HG03175 (cell line): ENCODE data around the gene PLEKHA7.

ENCODE experiments used
- ATAC-seq: cut with Tn5 transposase; IDR thresholded peaks from one replicate; pipeline ENCODE4 v1.9.1; 2021; ENCODE audit warnings: mild to moderate bottlenecking, moderate library complexity; ENCODE audit not compliant: unreplicated experiment

The PLEKHA7 gene

GRCh38 chr11:16816358-16817270 lies 197.6 kb downstream of the PLEKHA7 start:
- ATAC-seq, result no peak

DNA sequence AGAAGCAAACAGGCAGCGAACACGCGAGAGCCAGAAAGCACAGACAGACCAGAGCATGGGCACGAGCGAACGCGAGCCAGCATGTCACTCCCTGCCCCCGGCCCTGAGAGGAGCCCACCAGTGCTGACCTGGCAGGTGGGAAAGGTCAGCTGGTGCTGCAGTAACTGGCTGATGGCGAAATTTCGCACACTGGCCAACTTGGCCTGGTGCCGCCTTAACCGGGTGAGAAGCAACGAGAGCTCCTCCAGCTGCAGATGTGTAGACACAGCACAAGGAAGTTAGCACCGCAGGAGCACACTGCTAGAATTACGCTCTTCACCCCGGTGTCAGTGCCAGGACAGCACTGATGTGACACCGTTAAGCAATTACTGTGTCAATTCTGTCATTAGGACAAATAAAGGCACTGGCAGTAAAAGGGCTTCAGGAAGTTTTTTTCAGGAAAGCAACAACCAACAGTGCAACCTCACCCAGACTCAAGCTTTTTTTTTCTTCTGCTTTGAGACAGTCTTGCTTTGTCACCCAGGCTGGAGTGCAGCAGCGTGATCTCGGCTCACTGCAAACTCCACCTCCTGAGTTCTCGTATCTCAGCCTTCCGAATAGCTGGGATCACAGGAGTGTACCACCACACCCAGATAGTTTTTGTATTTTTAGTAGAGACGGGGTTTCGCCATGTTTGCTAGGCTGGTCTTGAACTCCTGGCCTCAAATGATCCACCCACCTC lies 199.0 kb downstream of the PLEKHA7 start:
- no peak for ATAC-seq

GRCh38 chr11:16814410-16815046 lies 199.7 kb downstream of the PLEKHA7 start:
- no peak for ATAC-seq

GRCh38 chr11:16813126-16813525 lies 201.1 kb downstream of the PLEKHA7 start:
- ATAC-seq, result no peak

GRCh38 chr11:16812274-16812673 lies 201.9 kb downstream of the PLEKHA7 start:
- no peak for ATAC-seq

DNA sequence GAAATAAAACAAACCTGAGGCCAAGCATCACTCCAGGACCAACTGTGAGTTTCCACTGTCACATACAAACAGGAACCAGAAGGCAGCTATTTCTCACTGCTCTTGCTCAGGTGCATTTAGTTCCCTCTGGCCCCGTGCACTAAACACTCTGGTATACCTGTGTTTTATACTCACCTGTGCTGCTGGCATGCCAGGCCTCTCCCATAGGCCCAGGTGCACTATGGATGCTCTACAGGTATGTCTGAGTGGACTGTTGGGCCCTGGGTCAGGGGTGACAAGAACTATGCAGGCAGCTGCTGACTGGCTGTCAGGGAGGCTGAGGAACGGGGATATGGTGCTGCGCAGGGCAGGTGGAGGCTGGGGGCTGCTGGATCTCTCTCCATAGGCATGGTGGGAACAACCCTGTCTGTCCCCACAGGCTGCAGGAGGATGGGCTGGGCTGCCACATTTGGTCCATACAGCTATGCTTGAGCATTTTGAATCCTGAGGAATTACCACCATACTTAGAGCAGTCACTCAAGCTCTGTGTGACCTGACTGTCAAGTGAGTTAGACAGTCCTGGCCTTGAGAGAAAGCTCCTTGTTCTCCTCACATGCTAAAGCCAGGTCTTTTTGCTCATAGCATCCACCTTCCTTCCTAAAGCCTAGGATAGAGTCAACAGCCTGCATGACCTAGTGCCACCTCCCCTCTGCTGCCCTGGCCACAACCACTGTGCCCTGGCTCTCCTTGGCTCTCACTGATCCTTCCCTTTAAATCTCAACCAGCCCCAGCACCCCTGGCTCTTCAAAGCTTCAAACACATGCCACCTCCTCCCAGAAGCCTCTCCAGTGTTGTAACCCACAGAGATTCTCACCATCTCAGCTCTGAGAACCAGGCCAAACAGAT lies 202.8 kb downstream of the PLEKHA7 start:
- no peak for ATAC-seq

DNA sequence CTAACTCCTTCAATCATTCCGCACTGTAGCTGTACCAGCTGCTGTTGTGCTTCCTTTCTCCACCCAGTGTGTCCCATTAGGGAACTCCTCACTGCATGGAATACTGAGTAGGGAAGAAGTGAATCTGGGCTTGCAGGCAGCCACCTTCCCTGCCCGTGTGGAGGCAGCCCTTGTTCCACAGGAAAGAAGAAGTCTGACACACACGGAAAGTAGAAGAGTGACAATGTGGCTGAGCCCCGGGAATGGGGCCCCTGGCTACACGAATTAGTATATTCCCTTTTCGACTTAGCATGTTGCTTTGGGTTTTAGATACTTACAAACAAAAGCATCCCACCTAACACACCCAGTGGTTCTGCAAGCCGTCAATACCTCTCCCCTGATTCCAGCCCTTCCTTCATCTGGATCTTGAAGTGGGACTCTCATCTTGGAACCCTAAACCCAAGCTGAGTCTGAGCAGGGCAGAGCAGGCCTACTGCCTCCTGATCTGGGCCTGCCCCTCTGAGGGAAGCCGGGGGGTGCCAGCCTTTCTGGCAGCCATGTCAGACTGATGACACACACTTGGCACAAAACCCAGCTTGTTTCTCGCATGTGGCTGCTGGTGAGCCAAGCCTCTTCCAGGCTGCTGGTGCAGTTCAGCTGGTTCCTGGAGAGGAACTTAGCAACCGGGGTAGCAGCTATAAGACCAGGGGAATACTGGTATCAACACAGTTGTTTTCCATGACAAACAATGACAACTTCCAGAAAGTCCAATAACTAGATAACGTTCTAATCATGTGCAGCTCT lies 204.1 kb downstream of the PLEKHA7 start:
- ATAC-seq, result no peak

DNA sequence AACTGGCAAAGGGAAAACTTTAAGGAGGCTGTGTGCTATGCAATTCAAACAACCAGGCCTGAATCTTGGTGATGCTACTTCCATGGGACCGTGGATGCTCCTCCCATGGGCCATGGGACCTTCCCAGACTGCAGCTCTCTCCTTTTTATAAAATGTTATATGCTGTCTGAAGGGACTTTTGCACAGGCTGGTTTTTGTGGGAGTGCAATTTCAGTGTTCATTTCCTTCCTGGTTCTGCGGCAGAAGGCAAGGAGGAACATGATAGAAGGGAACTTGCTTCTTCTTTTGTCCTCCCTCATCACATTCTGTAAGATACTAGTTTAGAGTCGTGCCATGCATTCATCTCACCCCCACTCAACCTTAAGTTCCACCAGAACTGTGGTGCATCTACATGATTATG lies 206.9 kb downstream of the PLEKHA7 start:
- no peak for ATAC-seq

DNA sequence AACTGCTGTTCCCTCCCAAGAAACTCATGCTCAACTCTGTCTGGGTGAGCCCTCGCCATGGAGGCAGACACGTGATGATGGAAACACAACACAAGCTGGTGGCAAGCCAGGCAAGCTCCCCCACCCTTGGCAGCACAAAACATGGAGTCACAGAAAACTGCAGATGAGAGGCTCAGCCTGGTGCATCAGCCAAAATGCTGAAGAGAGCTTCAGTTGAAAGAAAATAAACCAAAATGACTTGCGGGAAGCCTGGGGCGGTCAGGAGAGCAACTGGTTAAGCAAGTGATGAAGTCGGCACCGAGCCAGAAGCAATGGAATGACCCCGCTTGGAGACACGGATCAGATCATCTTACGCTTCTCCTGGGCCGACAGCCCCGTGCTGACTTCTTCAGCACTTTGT lies 207.4 kb downstream of the PLEKHA7 start:
- ATAC-seq, result no peak

- no peak for ATAC-seq
Observed at GRCh38 chr11:16805938-16806337, 208.3 kb downstream of the PLEKHA7 start.

DNA sequence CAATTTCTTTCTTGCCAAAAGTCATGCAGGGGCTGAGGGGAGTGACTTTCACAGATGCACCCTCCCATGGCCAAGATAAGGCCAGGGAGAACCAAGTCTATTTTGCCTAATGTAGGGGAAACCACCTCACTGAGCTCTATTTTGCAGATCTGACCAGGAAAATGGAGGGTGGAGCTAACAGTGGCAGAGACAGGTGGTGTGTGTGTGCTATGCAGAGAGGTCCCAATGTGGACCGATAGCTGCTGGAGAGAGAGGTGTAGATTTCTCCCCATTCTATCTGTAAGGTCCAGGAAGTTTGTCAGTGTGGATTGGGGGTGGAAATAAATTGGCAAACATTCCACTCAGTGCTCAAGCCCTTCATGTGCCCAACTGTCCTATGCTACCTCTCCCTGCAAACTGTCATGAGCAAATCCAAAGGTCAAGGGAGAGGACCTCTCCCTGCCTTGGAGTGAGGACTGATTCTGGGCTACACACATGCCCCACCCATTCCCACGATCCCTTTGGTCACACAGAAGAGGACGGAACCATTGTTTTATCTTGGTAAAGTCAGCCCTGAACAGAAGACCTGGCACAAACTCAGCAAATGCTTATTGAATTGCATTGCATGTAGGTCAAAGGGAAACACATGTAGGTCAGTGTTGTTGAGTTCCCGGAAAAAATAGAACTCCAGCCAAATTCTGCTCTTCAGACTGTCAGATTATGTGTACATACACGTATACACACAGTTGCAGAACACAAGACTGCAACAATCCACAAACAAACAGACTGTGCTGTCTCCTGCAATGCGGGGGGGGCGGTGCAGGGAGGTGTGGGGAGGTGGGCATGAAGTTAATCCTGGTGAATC lies 209.9 kb downstream of the PLEKHA7 start:
- no peak for ATAC-seq

GRCh38 chr11:16801288-16801980 lies 212.8 kb downstream of the PLEKHA7 start:
- ATAC-seq, result no peak

DNA sequence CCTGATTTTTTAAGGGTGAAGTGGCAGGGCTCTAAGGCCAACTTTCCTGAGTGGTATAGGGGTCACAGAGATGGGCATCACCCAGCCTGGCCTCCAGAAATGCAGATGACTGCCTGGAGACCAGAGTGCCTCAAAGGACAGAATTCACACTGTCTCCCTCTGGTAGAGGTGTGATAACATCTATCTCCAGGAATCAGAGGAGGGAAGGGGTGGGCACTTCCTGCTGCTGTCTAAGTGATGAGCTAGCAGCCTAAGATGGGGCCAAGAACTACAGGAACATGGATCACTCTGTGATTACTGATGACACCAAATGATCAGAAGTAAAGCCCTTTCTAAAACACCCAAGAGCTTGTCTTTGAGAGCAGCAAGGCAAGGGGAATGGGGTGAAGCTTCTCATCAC lies 213.8 kb downstream of the PLEKHA7 start:
- no peak for ATAC-seq

- no peak for ATAC-seq
Observed at GRCh38 chr11:16799890-16800289, 214.3 kb downstream of the PLEKHA7 start.

- no peak for ATAC-seq
Observed at GRCh38 chr11:16799221-16799620, 215.0 kb downstream of the PLEKHA7 start.

DNA sequence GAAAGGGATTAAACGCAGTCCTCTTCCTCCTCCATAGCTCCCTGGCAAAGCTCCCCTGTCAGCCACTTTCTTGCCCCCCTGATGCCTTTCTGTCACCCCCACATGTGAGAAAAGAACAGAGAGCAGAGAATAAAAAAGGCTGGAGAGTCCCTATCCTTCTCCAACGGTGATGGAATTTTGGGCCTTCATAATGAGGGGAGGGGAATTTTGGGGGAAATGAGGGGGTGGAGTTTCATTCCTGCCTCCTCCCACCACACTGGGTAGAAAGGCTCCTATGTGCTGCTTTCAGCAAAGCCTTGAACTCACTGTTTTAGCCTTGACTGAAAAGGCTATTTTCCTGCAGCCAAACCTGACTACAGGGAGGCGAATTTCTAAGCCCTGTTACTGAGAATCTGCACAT lies 216.4 kb downstream of the PLEKHA7 start:
- ATAC-seq, result no peak

DNA sequence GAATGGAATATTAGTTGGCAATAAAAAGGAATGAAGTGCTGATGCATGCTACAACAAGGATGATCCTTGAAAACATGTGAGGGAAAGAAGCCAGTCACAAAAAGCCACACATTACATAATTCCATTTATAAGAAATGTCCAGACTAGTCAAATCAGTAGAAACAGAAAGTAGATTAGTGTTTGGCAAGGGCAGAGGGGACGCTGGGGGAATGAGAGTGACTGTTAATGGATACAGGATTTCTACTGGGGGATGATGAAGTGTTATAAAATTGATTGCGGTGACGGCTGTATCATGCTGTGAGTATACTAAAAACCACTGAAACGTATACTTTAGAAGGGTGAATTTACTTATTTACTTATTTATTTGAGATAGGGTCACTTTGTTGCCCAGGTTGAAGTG lies 217.9 kb downstream of the PLEKHA7 start:
- ATAC-seq, result no peak

DNA sequence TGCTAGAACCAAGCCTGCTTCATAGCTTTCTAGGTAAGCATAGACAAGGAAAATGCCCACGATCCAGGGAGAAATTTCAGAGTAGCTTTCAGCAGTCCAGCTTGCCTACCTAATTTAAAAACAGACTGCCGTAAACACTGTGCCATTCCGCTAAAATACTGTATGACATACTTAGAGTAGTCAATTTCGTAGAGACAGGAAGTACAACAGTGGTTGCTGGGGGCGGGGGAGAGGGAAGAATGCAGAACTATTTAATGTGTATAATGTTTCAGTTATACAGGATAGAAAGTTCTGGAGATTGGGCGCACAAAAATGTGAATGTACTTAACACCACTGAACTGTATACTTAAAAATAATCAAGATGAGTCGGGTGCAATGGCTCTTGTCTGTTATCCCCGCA lies 219.1 kb downstream of the PLEKHA7 start:
- ATAC-seq, result no peak
